ENCODE data around the gene TSNAXIP1.
A peak's percentile ranks its signal among the peaks of the same experiment; 100 is the strongest.

The TSNAXIP1 gene

GRCh38 chr16:67783353-67783725 lies 23.4 kb upstream of the TSNAXIP1 start:
- no peak for DNase-seq (ENCODE audit: low read depth)

DNA sequence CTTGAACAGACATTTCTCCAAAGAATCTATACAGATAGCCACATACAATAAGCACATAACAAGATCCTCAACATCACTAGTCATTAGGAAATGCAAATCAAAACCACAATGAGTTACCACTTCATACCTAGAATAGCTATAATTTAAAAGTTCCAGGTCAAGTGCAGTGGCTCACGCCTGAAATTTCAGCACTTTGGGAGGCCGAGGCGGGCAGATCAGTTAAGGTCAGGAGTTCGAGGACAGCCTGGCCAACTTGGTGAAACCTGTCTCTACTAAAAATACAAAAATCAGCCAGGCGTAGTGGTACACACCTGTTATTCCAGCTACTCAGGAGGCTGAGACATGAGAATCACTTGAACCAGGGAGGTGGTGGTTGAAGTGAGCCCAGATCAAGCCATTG lies 20.2 kb upstream of the TSNAXIP1 start:
- no peak for DNase-seq (ENCODE audit: low read depth)

- DNase-seq (ENCODE audit: low read depth), result no peak
Measured at GRCh38 chr16:67790071-67790470, 16.6 kb upstream of the TSNAXIP1 start.

DNA sequence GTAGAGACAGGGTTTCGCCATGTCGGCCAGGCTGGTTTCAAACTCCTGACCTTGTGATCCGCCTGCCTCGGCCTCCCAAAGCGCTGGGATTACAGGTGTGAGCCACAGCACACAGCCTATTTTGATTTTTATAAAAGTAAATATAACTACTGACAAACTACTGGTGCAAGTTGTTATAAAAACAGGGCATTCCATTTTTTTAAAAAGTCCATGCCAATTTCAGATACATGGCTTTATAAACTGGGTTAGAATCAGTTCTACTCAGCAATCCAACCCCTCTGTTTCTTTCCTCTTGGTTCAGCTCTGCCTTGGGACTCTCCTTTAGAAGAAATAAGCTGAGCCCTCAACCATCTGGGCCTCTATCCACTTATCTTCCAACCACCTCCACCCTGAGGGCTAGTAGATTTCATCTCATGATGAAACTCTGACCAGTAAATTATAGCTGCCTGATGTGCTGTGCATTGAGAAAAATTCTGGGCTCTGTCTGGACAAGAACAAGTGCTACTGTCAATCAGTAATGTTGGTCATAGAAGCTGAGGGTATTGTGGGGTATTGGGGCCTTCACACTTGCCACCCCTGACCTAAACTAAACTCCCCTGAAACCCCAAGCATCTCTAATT lies 10.5 kb upstream of the TSNAXIP1 start:
- DNase-seq (ENCODE audit: low read depth), result no peak

DNA sequence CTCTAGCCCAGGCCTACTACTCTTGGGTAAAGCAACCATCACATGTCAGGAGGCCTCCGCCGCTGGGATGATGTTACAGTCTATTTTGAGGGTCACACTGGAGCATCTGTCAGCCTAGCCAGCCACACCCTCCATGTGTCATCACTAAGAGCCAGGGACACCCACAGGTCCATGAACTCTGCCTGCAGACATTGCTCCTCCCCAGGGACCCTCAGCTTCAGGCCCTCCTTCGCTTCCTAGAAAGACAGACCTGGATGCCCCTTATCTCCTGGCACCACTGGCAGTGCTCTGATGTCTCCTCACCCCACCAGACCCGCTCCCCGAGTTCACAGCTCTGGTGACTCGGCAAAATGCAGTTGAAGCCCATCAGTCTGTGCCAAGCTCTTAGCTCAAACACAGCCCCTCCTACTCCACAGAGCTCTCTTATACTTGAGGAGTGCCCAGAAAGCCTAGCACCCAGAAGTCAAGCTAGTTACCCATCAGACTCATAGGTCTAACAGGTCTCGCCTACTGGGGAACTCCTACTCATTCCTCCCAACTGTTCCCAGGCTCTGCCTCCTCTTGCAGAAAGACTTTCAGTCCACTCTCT lies 6.3 kb upstream of the TSNAXIP1 start:
- DNase-seq (ENCODE audit: low read depth), result no peak

GRCh38 chr16:67801241-67801640 lies 5.4 kb upstream of the TSNAXIP1 start:
- DNase-seq (ENCODE audit: low read depth), result no peak

GRCh38 chr16:67801883-67802282 lies 4.8 kb upstream of the TSNAXIP1 start:
- no peak for DNase-seq (ENCODE audit: low read depth)

GRCh38 chr16:67803894-67804293 lies 2.8 kb upstream of the TSNAXIP1 start:
- DNase-seq (ENCODE audit: low read depth), result no peak

GRCh38 chr16:67804853-67805542 lies 1.7 kb upstream of the TSNAXIP1 start:
- no peak for DNase-seq (ENCODE audit: low read depth)

- no peak for DNase-seq (ENCODE audit: low read depth)
Measured at GRCh38 chr16:67805718-67806427, 816 bp upstream of the TSNAXIP1 start.

- DNase-seq (ENCODE audit: low read depth), result no peak
Measured at GRCh38 chr16:67807148-67807682, 526 bp downstream of the TSNAXIP1 start.

DNA sequence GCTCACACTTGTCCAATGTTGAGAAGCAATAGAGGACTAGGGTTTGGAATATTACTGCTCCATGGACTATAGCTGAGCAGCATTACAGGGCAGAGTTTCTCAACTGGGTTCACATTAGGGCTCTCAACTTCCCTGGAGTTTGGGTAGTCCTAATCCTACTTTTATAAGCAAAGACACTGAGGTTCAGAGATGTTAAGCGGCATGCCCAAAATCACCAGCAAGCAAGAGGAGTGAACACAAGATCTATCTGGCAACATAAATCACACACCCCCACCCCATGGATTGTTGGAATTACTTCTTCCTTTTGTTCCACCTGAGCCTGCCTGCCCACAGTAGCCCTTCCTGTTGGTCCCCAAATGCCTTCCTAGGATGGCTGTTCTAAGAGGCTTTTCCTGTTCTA lies 5.2 kb downstream of the TSNAXIP1 start:
- DNase-seq (ENCODE audit: low read depth), result no peak

- no peak for DNase-seq (ENCODE audit: low read depth)
Measured at GRCh38 chr16:67814567-67814966, 7.9 kb downstream of the TSNAXIP1 start.

DNA sequence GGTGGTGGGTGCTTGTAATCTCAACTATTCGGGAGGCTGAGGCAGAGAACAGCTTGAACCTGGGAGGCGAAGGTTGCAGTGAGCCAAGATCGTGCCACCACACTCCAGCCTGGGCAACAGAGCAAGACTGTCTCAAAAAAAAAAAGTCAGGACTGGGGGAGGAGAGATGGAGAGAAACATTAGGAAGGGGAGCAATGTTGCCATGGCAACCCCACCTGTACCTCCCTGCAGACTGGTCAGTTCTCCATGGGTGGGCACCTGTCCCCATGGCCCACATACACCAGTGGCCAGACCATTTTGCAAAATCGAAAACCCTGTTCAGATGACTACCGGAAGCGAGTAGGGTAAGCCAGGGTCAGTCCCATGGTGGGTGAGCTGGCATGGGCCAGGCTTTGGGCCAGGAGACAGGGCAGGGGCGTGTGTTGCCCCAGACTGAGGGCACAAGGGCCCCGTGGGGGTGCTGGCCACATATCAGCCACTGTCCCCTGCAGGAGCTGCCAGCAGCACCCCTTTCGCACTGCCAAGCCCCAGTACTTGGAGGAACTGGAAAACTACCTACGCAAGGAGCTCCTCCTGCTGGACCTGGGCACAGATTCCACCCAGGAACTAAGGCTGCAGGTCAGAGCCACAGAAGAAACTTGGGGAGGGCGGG lies 14.0 kb downstream of the TSNAXIP1 start:
- DNase-seq (ENCODE audit: low read depth), result no peak

- no peak for DNase-seq (ENCODE audit: low read depth)
Measured at GRCh38 chr16:67822511-67822910, 15.8 kb downstream of the TSNAXIP1 start.

GRCh38 chr16:67825119-67825518 lies 18.4 kb downstream of the TSNAXIP1 start:
- DNase-seq (ENCODE audit: low read depth), result no peak

GRCh38 chr16:67825906-67826305 lies 19.2 kb downstream of the TSNAXIP1 start:
- DNase-seq (ENCODE audit: low read depth), result no peak

GRCh38 chr16:67828651-67829050 lies 22.0 kb downstream of the TSNAXIP1 start:
- no peak for DNase-seq (ENCODE audit: low read depth)

DNA sequence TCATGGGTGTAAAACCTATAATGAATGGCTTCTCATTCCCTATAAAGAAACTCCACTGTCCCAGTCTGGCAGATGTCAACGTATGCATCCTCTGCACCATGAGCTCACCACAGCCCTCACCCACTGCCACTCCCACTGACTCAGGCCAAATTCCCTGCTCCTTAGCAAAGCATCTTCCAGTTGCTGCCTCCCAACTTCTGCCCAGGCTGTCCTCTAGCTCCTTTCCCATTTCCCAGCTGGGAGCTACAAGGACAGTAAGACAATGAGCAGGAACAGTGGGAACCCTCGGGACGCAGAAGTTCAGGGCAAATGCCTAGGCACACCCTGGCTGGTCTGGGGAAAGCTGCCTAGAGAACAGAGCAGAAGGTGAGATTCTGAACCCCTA lies 26.3 kb downstream of the TSNAXIP1 start:
- DNase-seq (ENCODE audit: low read depth), result no peak

DNA sequence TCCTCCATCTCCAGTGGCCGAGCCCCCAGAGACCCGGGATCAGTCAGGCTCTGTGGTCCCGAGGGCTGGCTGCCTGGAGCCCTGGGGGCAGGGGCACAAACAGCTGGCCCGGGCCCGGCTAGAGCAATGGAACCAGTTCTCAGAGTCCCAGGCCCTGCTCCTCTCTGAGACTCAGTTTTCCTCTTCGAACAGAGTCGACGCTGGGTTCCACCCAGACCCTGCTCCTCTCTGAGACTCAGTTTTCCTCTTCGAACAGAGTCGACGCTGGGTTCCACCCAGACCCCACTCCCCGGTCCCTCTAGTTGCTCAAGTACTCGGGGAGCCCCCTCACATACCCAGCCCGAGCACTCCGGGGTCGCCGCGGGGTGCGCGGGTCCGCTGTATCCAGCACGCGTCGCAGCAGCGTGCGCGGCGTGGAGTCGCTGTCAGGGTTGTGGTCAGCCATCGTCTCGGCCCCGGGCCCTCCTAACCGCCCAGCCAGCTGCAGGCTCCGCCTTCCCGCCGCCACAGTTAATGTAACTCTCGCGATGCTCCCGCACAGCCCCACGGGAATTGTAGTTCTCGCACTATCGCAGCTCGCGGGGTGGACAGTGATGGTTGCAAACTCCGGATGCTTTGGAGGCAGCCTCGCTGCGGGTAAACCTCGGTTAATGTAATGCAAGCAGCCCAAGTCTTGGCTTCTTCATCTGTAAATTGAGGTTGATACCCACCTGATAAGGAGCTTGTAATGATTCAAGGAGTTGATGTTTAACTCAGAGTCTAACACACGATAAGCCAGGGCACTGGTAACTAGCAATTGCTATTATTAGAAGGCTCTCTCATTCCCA lies 26.9 kb downstream of the TSNAXIP1 start:
- peak; percentile 91 for DNase-seq (ENCODE audit: low read depth)

- no peak for DNase-seq (ENCODE audit: low read depth)
Measured at GRCh38 chr16:67834242-67834614, 27.5 kb downstream of the TSNAXIP1 start.
